GM12878 (cell line): Measurements from ENCODE around the gene CABLES1.

Experiments used
- BRCA1 ChIP-seq: IDR thresholded peaks from 2 replicates; pipeline ENCODE4 v1.6.1; 2011; ENCODE audit warnings: low read depth, low read length, improper control_type of control experiment
- CHD1 ChIP-seq: IDR thresholded peaks from 2 replicates; pipeline ENCODE4 v1.6.1; 2012; ENCODE audit warnings: low read depth, low read length, improper control_type of control experiment
- CREB1 ChIP-seq: IDR thresholded peaks from 2 replicates; pipeline ENCODE4 v1.6.1; 2012; ENCODE audit warnings: low read depth, mild to moderate bottlenecking, inconsistent platforms
- EP300 ChIP-seq, 2 experiments: fragments of 150-350 bp in 1 of 2; IDR thresholded peaks; 2 replicates each; pipeline ENCODE4 v1.6.1; 2011 to 2012; ENCODE audit warnings: low read depth in 2 of 2, low read length in 2 of 2, borderline replicate concordance in 1 of 2, improper control_type of control experiment in 1 of 2, inconsistent platforms in 1 of 2; ENCODE audit not compliant: control insufficient read depth in 1 of 2
- HDAC6 ChIP-seq: fragments of 200-600 bp; sonication (generic); IDR thresholded peaks from one replicate; pipeline ENCODE4 v1.8.0; 2017; ENCODE audit warnings: antibody characterized with exemption; ENCODE audit not compliant: unreplicated experiment
- POLR2A ChIP-seq: IDR thresholded peaks from 2 replicates; pipeline ENCODE4 v1.6.1; 2011; ENCODE audit warnings: low read depth, mild to moderate bottlenecking, low read length
- POLR2AphosphoS2 ChIP-seq: IDR thresholded peaks from 2 replicates; pipeline ENCODE4 v1.6.1; 2011; ENCODE audit warnings: low read depth, mild to moderate bottlenecking, low read length, improper control_type of control experiment, moderate library complexity
- RAD21 ChIP-seq: IDR thresholded peaks from 2 replicates; pipeline ENCODE4 v1.6.1; 2011; ENCODE audit warnings: mild to moderate bottlenecking, low read depth, low read length, moderate library complexity; ENCODE audit not compliant: insufficient read depth
- RAD51 ChIP-seq: fragments of 450-650 bp; IDR thresholded peaks from 2 replicates; pipeline ENCODE4 v1.6.1; 2016; ENCODE audit warnings: moderate library complexity, mild to moderate bottlenecking, inconsistent platforms
- SMC3 ChIP-seq: IDR thresholded peaks from 2 replicates; pipeline ENCODE4 v1.6.1; 2011; ENCODE audit warnings: low read length, improper control_type of control experiment, borderline replicate concordance
- SP1 ChIP-seq: IDR thresholded peaks from one replicate; pipeline ENCODE4 v1.6.1; 2011; ENCODE audit warnings: low read depth, low read length
- TF ChIP-seq, protein P1 (sequence below), 3 experiments: IDR thresholded peaks in 2 of 3; conservative IDR thresholded peaks in 1 of 3; 2 replicates each; pipeline ENCODE4 v1.5.1; 2011; ENCODE audit warnings: low read depth in 3 of 3, low read length in 3 of 3, mild to moderate bottlenecking in 3 of 3, control low read depth in 2 of 3, moderate library complexity in 2 of 3, inconsistent platforms in 1 of 3, mixed read lengths in 1 of 3; ENCODE audit not compliant: control insufficient read depth in 2 of 3, insufficient read depth in 1 of 3; ENCODE audit errors: extremely low read depth in 1 of 3
- TF ChIP-seq, protein P2 (sequence below): IDR thresholded peaks from 2 replicates; pipeline ENCODE4 v1.6.1; 2011; ENCODE audit warnings: mild to moderate bottlenecking, low read depth, low read length, moderate library complexity; ENCODE audit not compliant: insufficient replicate concordance
- TF ChIP-seq, protein P3 (sequence below): fragments of 450-650 bp; IDR thresholded peaks from 2 replicates; pipeline ENCODE4 v1.6.1; 2017; ENCODE audit warnings: mild to moderate bottlenecking, moderate library complexity

DNA sequence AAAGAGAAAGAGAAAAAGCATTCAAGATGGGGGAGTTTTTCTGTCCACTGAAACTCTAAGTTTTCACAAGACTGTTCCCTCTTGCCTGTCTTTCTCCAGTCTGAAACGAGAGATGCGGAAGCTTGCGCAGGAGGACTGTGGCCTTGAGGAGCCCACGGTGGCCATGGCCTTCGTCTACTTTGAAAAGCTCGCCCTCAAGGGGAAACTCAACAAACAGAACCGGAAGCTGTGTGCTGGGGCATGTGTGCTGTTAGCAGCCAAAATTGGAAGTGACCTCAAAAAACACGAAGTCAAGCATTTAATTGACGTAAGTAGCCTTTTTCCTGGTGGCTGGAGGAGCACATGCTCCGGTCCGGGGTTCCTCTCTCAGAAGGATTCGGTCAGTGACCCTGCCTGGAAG lies 118.3 kb downstream of the CABLES1 start:
- TF ChIP-seq, protein P1, sequence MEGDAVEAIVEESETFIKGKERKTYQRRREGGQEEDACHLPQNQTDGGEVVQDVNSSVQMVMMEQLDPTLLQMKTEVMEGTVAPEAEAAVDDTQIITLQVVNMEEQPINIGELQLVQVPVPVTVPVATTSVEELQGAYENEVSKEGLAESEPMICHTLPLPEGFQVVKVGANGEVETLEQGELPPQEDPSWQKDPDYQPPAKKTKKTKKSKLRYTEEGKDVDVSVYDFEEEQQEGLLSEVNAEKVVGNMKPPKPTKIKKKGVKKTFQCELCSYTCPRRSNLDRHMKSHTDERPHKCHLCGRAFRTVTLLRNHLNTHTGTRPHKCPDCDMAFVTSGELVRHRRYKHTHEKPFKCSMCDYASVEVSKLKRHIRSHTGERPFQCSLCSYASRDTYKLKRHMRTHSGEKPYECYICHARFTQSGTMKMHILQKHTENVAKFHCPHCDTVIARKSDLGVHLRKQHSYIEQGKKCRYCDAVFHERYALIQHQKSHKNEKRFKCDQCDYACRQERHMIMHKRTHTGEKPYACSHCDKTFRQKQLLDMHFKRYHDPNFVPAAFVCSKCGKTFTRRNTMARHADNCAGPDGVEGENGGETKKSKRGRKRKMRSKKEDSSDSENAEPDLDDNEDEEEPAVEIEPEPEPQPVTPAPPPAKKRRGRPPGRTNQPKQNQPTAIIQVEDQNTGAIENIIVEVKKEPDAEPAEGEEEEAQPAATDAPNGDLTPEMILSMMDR (IDR thresholded peaks at IDR 0.05 in 2 of 3, conservative IDR thresholded peaks at IDR 0.05 in 1 of 3; ENCODE audit: control insufficient read depth in 2 of 3, extremely low read depth in 1 of 3, insufficient read depth in 1 of 3, low read depth in 3 of 3, low read length in 3 of 3), result no peak
- TF ChIP-seq SMC3 (no peak), CHD1 (no peak), RAD51 (no peak), POLR2A (no peak), HDAC6 (no peak), CREB1 (no peak), RAD21 (no peak), SP1 (no peak), EP300 (IDR thresholded peaks at IDR 0.05; ENCODE audit: borderline replicate concordance in 1 of 2, control insufficient read depth in 1 of 2, low read depth in 2 of 2, low read length in 2 of 2) (no peak), POLR2AphosphoS2 (no peak), BRCA1 (no peak)
- TF ChIP-seq, protein P2, sequence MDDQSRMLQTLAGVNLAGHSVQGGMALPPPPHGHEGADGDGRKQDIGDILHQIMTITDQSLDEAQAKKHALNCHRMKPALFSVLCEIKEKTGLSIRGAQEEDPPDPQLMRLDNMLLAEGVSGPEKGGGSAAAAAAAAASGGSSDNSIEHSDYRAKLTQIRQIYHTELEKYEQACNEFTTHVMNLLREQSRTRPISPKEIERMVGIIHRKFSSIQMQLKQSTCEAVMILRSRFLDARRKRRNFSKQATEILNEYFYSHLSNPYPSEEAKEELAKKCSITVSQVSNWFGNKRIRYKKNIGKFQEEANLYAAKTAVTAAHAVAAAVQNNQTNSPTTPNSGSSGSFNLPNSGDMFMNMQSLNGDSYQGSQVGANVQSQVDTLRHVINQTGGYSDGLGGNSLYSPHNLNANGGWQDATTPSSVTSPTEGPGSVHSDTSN, result no peak
- TF ChIP-seq, protein P3, sequence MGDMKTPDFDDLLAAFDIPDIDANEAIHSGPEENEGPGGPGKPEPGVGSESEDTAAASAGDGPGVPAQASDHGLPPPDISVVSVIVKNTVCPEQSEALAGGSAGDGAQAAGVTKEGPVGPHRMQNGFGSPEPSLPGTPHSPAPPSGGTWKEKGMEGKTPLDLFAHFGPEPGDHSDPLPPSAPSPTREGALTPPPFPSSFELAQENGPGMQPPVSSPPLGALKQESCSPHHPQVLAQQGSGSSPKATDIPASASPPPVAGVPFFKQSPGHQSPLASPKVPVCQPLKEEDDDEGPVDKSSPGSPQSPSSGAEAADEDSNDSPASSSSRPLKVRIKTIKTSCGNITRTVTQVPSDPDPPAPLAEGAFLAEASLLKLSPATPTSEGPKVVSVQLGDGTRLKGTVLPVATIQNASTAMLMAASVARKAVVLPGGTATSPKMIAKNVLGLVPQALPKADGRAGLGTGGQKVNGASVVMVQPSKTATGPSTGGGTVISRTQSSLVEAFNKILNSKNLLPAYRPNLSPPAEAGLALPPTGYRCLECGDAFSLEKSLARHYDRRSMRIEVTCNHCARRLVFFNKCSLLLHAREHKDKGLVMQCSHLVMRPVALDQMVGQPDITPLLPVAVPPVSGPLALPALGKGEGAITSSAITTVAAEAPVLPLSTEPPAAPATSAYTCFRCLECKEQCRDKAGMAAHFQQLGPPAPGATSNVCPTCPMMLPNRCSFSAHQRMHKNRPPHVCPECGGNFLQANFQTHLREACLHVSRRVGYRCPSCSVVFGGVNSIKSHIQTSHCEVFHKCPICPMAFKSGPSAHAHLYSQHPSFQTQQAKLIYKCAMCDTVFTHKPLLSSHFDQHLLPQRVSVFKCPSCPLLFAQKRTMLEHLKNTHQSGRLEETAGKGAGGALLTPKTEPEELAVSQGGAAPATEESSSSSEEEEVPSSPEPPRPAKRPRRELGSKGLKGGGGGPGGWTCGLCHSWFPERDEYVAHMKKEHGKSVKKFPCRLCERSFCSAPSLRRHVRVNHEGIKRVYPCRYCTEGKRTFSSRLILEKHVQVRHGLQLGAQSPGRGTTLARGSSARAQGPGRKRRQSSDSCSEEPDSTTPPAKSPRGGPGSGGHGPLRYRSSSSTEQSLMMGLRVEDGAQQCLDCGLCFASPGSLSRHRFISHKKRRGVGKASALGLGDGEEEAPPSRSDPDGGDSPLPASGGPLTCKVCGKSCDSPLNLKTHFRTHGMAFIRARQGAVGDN, result no peak
